Natural killer cell (primary cell): ENCODE results near the gene USP19. TPM values are rescaled to one million over a fixed set of nuclear protein-coding genes. Genes with fewer than 3 reads are reported as not detected.

Experiments used
- ATAC-seq, 3 donors: fragments of 150-1000 bp in 2 of 3; fragments of 200-7000 bp in 1 of 3; cut with Tn5 transposase; 1 replicate in 1 of 3; 2 replicates in 2 of 3; pipeline ENCODE4 v1.10.0; 2021; ENCODE audit warnings: mild to moderate bottlenecking in 2 of 3, moderate library complexity in 2 of 3
- DNase-seq, 2 donors: peaks; one replicate each; pipeline versions ENCODE4 v3.0.0 to v3.0.0-alpha.2; 2013 to 2021; ENCODE audit warnings: mixed read lengths in 1 of 2
- H3K27ac ChIP-seq: one replicate; pipeline ENCODE4 v1.5.1; 2013; ENCODE audit warnings: mild to moderate bottlenecking, low read length
- H3K27me3 ChIP-seq: one replicate; pipeline ENCODE4 v1.6.1; 2013; ENCODE audit warnings: low read length; ENCODE audit not compliant: control insufficient read depth, insufficient read depth
- H3K36me3 ChIP-seq: one replicate; pipeline ENCODE4 v1.6.1; 2013; ENCODE audit warnings: low read length; ENCODE audit not compliant: control insufficient read depth, insufficient read depth
- H3K4me1 ChIP-seq: one replicate; pipeline ENCODE4 v1.6.1; 2013; ENCODE audit warnings: low read length; ENCODE audit not compliant: control insufficient read depth, insufficient read depth
- H3K4me3 ChIP-seq: one replicate; pipeline ENCODE4 v1.5.1; 2013; ENCODE audit warnings: low read length
- H3K9me3 ChIP-seq: one replicate; pipeline ENCODE4 v1.6.1; 2013; ENCODE audit warnings: low read length; ENCODE audit not compliant: control insufficient read depth, insufficient read depth
- H3K27ac Mint-ChIP-seq, 2 donors: one replicate each; pipeline ENCODE4 v1.8.0; 2022; ENCODE audit warnings: mild to moderate bottlenecking in 2 of 2, mixed read lengths in 2 of 2, moderate library complexity in 1 of 2
- H3K27me3 Mint-ChIP-seq, 2 donors: one replicate each; pipeline ENCODE4 v1.8.0; 2022; ENCODE audit warnings: low read depth in 2 of 2, mixed read lengths in 2 of 2
- H3K36me3 Mint-ChIP-seq: one replicate; pipeline ENCODE4 v1.8.0; 2022; ENCODE audit warnings: mixed read lengths
- H3K4me1 Mint-ChIP-seq, 2 donors: one replicate each; pipeline ENCODE4 v1.8.0; 2022; ENCODE audit warnings: mixed read lengths in 2 of 2
- H3K4me3 Mint-ChIP-seq: one replicate; pipeline ENCODE4 v1.8.0; 2022; ENCODE audit warnings: mild to moderate bottlenecking, moderate library complexity, mixed read lengths
- H3K9me3 Mint-ChIP-seq, 2 donors: one replicate each; pipeline ENCODE4 v1.8.0; 2022; ENCODE audit warnings: mixed read lengths in 2 of 2
- whole genome bisulfite sequencing: methylation state at CpG from one replicate; pipeline ENCODE4 v1.1.7; 2013; ENCODE audit warnings: missing lambda C conversion rate; ENCODE audit not compliant: insufficient coverage; 5-methylcytosine and 5-hydroxymethylcytosine counted together
- intact Hi-C: fragments of 100-400 bp; cut with micrococcal nuclease; formaldehyde crosslinking; loops from one replicate; pipeline ENCODE4 v1.14.2; 2022
- total RNA-seq, 4 donors: library from RNA; stranded (reverse); fragments of 120-200 nt in 1 of 4; gene quantifications; one replicate each; pipeline versions ENCODE4 v1.2.3 to v1.2.4, GENCODE V29; 2013 to 2022
- TF ChIP-seq, protein P1 (sequence below): fragments of 200-600 bp; IDR thresholded peaks from one replicate; pipeline ENCODE4 v1.8.0; 2022; ENCODE audit warnings: antibody characterized with exemption

USP19 gene
- total RNA-seq, 3 donors from 2014 or later (not counting 1 experiment from before 2014, with no cell fraction given) = 68.6 to 71.5 (median 68.6) TPM

DNA sequence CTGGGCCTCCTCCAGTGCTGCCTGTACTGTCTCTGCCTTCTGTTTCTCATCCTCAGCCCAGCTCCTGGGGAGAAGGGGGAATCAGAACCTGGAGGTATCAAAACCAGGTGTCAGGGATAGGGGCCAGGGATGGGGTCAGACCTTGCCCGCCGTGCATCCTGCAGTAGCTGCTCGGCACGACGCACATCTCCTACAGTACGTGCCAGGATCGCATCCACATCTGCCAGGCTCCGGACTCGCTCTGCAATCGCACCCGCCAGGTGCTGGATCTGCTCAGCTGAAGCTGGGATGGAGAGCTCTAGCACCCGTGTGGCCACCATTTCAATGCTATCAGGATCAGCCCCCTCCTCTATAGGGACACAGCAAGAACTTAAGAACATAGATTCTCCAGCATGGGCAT is 1.4 kb upstream of the USP19 start:
- TF ChIP-seq, protein P1, sequence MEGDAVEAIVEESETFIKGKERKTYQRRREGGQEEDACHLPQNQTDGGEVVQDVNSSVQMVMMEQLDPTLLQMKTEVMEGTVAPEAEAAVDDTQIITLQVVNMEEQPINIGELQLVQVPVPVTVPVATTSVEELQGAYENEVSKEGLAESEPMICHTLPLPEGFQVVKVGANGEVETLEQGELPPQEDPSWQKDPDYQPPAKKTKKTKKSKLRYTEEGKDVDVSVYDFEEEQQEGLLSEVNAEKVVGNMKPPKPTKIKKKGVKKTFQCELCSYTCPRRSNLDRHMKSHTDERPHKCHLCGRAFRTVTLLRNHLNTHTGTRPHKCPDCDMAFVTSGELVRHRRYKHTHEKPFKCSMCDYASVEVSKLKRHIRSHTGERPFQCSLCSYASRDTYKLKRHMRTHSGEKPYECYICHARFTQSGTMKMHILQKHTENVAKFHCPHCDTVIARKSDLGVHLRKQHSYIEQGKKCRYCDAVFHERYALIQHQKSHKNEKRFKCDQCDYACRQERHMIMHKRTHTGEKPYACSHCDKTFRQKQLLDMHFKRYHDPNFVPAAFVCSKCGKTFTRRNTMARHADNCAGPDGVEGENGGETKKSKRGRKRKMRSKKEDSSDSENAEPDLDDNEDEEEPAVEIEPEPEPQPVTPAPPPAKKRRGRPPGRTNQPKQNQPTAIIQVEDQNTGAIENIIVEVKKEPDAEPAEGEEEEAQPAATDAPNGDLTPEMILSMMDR = no peak
- Mint-ChIP-seq H3K27me3 (no peaks in the 10 kb centered on the region), H3K4me3 (peak overlapping the region; percentile 70), H3K27ac (peak overlapping the region; percentile 81 to 87), H3K4me1 (peaks cover 5 to 12% of the 10 kb centered on the region in 2 donors), H3K9me3 (no peaks in the 10 kb centered on the region), H3K36me3 (no peaks in the 10 kb centered on the region)
- WGBS = 98% methylated on average over 12 of the region's 12 CpGs
- no peak for DNase-seq
- H3K36me3 ChIP-seq = peaks cover 12% of the 10 kb centered on the region
- H3K9me3 ChIP-seq = no peaks in the 10 kb centered on the region
- H3K4me1 ChIP-seq = peaks cover 24% of the 10 kb centered on the region
- ATAC-seq = no peak
- no peak overlapping the region for H3K27ac ChIP-seq
- intact Hi-C loops = no loop called here
- H3K4me3 ChIP-seq = no peak overlapping the region
- H3K27me3 ChIP-seq = no peaks in the 10 kb centered on the region

DNA sequence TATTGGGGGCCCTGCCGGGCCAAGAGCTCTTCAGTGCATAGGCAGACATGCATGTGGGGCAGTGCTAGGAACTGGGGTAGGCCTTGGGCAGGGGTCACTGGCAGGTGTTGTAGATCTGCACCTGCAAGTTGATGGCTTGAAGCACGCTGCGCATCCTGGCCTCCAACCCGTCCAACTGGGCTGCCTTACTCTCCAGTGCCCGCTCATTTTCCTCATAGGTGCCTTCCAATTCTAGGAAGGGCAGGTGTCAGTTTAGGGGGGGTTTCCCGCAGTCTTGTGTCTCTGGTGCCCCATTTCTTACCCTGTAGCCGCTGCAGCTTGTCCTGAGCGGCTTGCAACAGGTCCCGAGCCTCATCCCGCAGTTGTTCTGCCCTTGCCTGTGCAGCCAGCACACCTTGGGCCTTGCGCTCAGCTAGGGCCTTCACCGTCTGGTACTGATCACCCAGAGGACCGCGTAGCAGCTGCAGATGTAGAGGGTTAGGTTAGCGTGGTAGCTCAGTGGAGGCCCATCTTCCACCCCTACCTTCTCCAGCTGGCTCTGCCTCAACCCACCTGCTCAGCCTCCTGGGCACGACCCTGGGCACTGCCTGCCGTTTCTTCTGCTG is 611 bp upstream of the USP19 start:
- ATAC-seq (no peak), DNase-seq (no peak)
- peaks cover 24% of the 10 kb centered on the region for H3K4me1 ChIP-seq
- Mint-ChIP-seq H3K4me3 (peak overlapping the region; percentile 77), H3K4me1 (peaks cover 5 to 12% of the 10 kb centered on the region in 2 donors), H3K36me3 (no peaks in the 10 kb centered on the region), H3K9me3 (no peaks in the 10 kb centered on the region), H3K27ac (peak overlapping the region; percentile 81 to 87), H3K27me3 (no peaks in the 10 kb centered on the region)
- no peaks in the 10 kb centered on the region for H3K9me3 ChIP-seq
- TF ChIP-seq, protein P1 = no peak
- H3K27me3 ChIP-seq = no peaks in the 10 kb centered on the region
- H3K4me3 ChIP-seq = peak overlapping the region; percentile 85
- 82% methylated on average over 17 of the region's 17 CpGs for WGBS
- intact Hi-C loops = no loop called here
- H3K36me3 ChIP-seq = peaks cover 20% of the 10 kb centered on the region
- peak overlapping the region; percentile 95 for H3K27ac ChIP-seq

DNA sequence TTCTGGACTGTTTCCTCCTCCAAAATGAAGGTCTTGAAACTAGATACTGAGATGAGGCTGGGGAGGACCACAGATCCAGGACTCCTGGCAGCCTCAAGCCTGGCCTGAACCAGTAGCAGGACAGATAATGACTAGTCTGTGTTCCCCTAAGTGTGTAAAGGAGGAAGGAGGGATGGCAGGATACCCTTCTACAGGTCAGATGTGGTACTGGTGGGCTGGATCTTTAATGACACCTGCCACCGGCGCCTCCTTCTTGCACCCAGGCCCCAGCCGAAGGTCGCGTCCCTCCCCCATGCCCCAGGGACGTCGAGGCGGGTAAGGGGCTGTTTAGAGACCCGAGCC is 556 bp downstream of the USP19 start:
- Histone ChIP-seq H3K27me3 (no peaks in the 10 kb centered on the region), H3K9me3 (no peaks in the 10 kb centered on the region), H3K4me3 (peak overlapping the region; percentile 85), H3K27ac (peak overlapping the region; percentile 95), H3K36me3 (peaks cover 31% of the 10 kb centered on the region), H3K4me1 (peaks cover 24% of the 10 kb centered on the region)
- Mint-ChIP-seq H3K9me3 (no peaks in the 10 kb centered on the region), H3K4me1 (peaks cover 5 to 12% of the 10 kb centered on the region in 2 donors), H3K4me3 (peak overlapping the region; percentile 77), H3K27ac (peak overlapping the region; percentile 81 to 87), H3K27me3 (no peaks in the 10 kb centered on the region), H3K36me3 (no peaks in the 10 kb centered on the region)
- TF ChIP-seq, protein P1 = no peak
- DNase-seq = peak in 1 of 2 donors; percentile 39
- intact Hi-C loops = loop anchor here (1.0 kb wide), 2 partner anchors 16 to 26 kb away; partner anchors contain the start of genes QARS1 and QRICH1
- ATAC-seq = peak in 1 of 3 donors; percentile 6
- WGBS = 0% methylated on average over 9 of the region's 9 CpGs

DNA sequence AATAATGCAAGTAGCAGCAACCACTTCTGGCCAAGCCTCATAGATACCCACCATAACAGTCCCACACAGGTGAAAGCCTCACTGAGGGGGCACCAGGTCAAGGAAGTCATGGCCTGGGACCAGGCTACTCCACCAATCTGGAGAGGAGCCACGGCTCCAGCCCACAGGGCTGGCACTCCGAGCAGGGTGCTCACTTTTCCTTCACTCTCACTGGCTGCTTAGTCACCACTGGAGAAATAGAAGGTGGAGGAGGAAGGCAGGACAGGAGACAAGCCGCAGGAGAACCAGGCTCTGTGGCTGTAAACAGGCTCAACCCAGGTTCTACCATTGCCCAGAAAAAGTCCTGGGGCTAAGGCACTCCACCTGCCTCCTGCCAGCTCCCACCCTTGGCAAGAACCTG is 1.2 kb downstream of the USP19 start:
- H3K27me3 Mint-ChIP-seq = no peaks in the 10 kb centered on the region
- H3K4me3 Mint-ChIP-seq = peak overlapping the region; percentile 77
- H3K9me3 Mint-ChIP-seq = no peaks in the 10 kb centered on the region
- Histone ChIP-seq H3K9me3 (no peaks in the 10 kb centered on the region), H3K4me3 (no peak overlapping the region), H3K4me1 (peaks cover 24% of the 10 kb centered on the region), H3K27ac (peak overlapping the region; percentile 95), H3K27me3 (no peaks in the 10 kb centered on the region), H3K36me3 (peaks cover 37% of the 10 kb centered on the region)
- DNase-seq (no peak), ATAC-seq (no peak)
- H3K4me1 Mint-ChIP-seq = peaks cover 5 to 12% of the 10 kb centered on the region in 2 donors
- 86% methylated on average over 1 of the region's 3 CpGs for WGBS
- intact Hi-C loops = no loop called here
- no peaks in the 10 kb centered on the region for H3K36me3 Mint-ChIP-seq
- peak overlapping the region; percentile 81 to 87 for H3K27ac Mint-ChIP-seq
- TF ChIP-seq, protein P1 = no peak
